Uterus (tissue), 2 donors: ENCODE measurements around the gene RTN1.

Source experiments
- CTCF ChIP-seq, 4 experiments: fragments of 200-600 bp in 2 of 4; fragments of 450-650 bp in 2 of 4; sonication (generic) in 2 of 4; IDR thresholded peaks; one replicate each; pipeline ENCODE4 v1.5.1; 2016 to 2019; ENCODE audit warnings: antibody characterized with exemption in 4 of 4, mild to moderate bottlenecking in 2 of 4, moderate library complexity in 1 of 4
- POLR2A ChIP-seq, 2 donors: fragments of 450-650 bp; IDR thresholded peaks; one replicate each; pipeline ENCODE4 v1.6.1; 2016; ENCODE audit warnings: antibody characterized with exemption in 2 of 2, mild to moderate bottlenecking in 1 of 2, moderate library complexity in 1 of 2

DNA sequence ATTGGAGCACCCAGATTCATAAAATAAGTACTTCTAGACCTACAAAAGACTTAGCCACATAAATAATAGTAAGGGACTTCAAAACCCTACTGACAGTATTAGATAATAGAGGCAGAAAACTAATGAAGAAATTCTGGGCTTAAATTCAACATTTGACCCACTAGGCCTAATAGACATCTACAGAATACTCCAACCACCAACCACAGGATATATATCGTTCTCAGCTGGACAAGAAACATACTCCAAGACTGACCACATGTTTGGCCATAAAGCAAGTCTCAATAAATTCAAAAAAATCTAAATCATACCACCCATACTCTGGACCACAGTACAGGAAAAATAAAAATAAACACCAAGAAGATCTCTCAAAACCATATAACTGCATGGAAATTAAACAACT is 180.2 kb downstream of the RTN1 start:
- TF ChIP-seq CTCF (IDR thresholded peaks at IDR 0.05) (no peak), POLR2A (IDR thresholded peaks at IDR 0.05) (no peak)
